ENCODE results near the gene CCT8.

Gene CCT8, protein sequence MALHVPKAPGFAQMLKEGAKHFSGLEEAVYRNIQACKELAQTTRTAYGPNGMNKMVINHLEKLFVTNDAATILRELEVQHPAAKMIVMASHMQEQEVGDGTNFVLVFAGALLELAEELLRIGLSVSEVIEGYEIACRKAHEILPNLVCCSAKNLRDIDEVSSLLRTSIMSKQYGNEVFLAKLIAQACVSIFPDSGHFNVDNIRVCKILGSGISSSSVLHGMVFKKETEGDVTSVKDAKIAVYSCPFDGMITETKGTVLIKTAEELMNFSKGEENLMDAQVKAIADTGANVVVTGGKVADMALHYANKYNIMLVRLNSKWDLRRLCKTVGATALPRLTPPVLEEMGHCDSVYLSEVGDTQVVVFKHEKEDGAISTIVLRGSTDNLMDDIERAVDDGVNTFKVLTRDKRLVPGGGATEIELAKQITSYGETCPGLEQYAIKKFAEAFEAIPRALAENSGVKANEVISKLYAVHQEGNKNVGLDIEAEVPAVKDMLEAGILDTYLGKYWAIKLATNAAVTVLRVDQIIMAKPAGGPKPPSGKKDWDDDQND

DNA sequence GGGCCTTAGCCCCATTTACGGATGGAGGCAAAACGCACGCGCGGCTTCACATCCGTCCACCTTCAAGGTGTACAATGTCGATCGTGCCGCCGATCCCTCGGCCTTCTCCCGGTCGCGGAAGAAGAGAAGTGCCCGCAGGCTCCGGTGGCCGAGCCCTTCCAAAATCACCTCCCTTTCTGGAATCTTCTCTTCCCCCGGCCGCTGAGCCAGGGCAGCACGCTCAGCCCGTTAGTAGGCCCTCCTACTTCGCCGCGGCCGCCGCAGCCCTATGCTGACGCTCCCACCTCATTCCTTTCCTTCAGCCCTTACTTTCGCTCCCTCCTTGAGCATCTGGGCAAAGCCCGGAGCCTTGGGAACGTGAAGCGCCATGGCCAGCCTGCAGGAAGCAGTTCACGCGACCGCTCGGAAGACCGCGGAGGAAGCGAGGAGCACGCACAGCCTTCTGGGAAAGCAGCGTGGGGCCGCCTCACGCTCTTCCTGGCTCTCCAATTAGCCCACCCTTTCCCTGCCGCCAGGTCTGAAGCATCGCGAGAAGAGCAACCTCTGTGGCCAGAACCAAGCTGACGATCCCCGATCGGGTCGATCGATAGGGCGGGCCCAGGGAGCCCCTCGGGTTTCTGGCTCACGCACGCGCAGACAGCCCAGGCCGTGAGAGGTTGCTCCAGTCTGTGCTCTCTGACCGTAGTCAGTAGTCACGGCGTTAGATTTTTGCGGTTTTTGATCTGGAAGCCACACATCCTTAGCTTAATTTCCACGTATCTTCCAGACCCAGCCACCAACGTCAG, at the start of gene CCT8:
CCT8 (minus strand) TSS at position 427 of the 785 bp plus-strand sequence; CDS start at position 369, 58 bp downstream.
- DNase-seq: peak; percentile 72 to 98 (median 96)

DNA sequence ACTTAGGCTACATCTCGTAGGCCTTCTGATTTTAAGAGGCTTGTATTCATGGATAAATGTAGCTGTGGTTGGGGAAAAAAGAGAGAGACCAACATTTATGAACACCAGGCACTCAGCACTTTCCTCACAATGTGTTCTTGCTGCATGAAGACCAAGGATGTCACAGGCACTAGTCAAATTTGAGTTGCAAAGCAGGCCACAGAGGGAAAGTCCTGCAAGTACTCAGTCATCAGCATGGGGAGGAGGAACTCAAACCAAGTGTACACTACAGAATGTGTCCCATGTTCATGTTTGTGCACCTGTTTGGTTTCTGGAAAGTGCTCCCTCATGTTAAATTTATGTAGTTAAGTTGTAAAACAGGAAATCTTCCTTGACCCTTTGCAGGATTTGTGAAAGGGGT, 48.3 kb upstream of the CCT8 start:
- no peak for DNase-seq

DNA sequence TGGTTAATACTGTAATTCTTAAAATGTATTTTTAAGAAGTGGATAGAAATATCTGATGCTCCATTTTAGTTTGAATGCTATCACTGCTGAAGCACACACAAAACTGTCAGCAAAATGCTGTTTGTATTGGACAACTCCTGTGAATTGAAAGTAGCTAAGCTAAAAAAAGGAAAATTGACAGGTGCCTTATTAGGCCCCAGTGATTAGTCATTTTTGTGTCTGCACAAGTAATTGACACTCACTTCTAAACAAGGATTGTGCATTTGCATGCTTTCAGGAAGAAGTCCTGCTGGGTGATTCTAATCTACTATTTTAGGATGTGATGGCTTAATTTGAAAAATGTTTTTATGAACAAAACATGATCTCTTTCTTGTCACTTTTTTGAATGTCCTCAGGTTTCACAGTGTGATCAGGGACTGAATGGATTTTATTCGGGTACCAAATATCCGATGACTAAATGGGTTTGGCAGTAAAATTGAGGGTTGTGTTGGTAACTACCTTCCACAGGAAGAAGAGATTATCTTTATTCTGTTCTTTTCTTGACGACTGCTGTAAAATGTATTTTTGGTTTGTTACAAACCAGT, 44.0 kb upstream of the CCT8 start:
- no peak for DNase-seq

DNA sequence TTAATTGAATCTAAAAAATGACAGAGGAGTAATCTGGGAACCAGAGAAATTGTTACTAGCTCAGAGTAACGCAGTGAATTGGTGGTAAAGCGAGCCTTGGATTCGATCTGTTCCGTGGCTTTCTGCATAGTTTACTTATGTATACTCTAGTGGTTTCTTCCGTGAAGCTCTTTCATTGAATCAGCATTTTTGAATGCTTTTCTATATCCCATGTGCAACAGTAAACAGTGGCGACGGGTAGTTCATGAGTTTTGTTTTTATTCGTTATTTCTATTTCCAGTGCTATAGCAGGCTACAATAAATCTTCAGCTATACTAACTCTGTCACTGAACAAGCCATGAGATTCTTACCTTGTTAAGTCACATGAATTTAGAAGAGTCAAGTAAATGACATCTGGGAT, 42.5 kb upstream of the CCT8 start:
- DNase-seq: no peak

DNA sequence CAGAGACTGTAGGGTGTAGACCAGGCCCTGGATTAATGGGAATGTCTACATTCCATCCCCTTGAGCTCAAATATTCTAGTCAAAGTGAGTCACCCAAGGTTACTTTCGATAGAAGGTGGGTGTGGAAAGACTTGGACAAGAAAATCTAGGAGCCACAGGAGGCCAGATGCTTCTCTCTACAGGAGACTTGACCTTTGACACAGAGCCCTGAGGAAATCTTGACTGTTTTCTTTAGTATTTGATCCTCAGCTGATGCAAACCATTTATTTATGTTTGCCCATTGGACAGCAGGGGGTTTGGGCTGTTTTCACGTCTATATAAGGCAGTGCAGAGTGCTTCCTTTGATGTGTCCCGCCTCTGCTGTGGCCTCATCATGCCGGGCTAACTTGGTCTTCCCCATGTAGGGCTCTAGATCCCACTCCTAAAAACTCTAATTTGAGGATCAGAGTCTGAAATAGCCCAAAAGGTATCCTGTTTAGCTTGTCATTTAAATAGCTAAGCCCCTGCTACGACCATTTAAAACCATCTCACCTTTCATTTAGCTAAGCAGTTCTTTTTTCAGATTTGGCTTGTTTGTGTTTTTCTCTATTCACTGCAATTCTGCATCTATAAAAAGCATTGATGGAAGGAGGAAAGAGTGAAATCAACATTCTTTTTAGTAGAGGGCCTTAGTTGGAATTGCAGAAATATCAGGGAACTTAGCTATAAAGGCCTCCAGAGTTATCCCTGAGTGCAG, 41.5 kb upstream of the CCT8 start:
- DNase-seq: no peak

DNA sequence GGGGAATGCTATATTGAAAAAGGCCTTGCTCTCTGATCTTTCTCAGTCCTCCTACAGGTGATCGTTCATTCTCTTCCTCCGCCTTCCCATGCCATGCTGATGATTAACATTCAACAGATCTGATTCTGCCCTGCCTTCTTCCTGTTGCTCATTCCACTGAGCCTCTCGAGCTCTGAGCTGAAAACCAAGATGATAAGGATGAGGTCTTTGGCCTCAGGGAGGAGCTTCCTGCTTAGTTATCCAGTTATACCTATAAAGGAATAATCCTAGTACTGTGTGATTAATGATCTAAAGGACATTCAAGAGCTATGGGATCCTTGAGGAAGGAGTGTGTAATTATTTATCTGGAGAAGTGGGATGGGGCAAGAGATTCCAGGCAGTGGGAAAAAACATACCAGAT, 31.8 kb upstream of the CCT8 start:
- no peak for DNase-seq

DNA sequence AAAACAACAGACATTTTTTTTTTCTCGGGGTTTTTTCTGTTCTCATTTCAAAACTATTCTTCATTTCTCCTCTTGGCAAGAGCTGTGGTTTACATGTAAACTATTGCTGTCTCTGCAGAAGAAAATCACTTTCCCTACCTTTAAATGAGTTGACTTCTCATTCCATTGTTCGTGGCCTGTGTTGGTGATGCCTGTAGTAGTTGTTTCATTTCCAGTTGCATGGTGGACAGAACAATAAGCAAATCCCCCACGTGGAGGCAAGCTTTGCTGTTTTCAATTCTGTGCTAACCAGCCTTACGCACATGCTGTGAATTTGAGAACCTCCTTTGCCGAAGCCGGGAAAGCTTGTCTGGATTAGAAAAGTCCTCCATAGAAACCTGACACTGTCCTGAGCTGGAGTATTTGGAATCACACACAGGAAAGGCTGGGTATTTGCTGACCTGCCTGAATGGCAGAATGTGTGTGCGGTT, 30.8 kb upstream of the CCT8 start:
- DNase-seq: no peak

DNA sequence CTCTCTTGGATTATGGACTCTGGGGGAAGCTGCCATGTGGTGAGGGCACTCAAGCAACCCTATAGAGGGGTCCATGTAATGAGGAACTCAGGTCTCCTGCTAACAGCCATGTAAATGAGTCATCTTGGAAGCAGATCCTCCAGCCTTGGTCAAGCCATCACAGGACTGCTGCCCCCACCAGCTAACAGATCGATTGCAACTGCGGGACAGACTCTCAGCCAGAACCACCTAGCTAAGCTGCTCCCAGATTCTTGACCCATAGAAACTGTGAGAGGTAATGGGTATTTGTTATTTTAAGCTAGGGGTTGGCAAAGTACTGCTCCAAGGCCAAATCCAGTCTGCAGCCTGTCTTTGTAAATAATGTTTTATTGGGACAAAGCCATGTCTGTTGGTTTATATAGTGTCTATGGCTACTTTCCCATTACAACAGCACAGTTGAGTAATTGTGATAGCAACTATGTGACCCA, 29.4 kb upstream of the CCT8 start:
- DNase-seq: no peak

DNA sequence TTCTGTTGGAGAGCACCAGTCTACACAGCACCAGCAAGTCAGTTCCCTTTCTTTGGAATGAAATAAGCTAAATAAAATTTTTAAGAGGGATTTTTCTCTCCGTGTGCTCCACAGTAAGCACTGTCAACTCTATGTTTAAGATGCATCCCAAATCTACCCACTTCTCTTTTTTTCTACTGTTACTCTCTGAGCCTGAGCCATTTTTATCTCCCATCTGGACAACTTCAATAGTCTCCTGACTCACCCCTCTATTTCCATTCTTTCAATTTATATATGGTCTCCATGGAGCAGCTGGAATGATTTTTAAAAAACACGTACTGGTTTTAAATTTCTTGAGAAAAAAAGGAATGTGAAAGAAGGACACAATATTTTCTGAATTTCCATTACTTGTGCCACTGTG, 24.7 kb upstream of the CCT8 start:
- no peak for DNase-seq

DNA sequence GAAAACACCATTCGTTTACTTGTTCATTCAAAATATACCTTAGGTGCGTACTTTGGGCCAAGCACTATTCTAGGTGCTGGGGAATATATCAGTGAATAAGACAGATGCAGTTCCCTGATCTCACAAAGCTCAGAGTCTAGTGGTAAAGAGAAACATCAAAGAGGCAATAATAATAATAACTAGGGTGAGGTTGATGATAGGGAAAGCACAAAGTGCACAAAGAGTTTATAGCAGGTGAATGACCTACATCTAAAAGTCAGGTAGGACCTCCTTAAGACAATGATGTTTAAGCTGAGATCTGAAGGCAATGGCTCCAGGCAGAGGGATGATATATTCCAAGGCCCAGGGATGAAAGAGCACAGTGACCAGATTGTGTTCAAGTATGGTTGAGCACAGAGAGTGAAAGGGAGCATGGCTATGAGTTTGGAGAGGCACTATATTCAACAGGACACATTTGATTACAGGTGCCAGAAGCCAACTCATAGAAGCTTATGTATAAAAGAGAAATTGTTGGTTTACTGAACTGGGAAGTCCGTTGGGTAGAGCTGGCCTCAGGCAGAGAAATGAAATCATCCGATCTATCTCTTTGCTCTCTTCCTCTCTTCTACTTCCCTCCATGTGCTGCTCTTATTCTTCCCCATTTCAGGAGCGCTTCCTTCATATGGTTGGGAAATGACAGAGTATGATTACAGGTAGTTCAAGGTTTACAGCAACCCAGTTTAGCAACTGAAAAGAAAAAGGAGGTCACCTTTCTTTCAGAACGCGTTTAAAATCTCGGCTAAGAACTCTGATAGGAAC, 23.0 kb upstream of the CCT8 start:
- no peak for DNase-seq

DNA sequence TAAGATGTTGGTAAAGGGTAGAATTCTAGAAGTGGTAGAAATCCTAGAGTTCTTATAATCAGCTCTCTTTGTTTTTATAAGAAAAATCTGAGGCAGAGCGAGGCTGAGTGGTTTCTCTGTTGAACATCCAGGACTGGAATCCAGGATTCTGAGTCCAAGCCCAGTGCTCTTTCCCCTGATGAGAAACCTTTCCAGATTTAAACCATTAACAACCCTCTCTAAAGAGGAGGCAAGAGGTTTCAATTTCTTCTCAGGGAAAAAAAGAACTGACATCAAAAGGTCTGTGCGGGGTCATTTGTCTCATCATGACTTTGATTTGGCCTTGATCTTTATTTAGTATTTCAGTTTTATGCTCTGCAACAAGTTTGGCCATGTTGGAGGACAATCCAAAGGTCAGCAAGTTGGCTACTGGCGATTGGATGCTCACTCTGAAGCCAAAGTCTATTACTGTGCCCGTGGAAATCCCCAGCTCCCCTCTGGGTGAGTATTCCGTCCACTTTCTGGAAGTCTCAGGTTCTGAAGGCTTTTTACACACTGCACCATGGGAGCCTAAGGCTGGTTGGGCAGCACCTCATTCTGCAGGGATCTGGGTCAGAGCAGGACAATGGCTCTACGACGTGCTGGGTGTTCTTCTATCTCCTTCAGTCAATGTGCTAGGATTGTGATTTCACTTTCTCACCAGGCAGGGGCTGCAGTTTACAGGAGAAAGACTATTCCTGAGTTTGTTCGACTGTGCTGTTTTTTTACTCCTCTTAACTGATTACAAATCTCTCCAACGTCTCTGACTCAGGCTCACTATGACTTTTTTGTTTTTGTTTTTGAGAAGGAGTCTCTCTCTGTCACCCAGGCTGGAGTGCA, 18.9 kb upstream of the CCT8 start:
- DNase-seq: no peak

DNA sequence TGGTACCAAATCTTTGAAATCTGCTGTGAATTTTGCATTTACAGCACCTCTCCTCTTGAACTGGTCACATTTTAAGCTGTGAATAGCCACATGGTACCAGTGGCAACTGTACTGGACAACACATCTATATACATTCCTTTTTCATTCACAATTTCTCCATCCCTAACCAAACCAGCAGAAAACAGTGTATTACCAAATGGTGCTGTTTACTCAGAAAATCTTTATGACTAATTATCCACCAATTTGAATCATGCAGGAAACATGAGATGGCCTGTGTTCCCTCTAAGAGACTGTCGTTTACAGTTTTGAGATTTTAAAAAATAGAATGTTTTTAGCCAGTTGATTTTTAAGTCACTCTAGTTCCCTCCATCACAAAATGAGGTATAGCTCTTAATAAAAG, 17.6 kb upstream of the CCT8 start:
- DNase-seq: no peak

DNA sequence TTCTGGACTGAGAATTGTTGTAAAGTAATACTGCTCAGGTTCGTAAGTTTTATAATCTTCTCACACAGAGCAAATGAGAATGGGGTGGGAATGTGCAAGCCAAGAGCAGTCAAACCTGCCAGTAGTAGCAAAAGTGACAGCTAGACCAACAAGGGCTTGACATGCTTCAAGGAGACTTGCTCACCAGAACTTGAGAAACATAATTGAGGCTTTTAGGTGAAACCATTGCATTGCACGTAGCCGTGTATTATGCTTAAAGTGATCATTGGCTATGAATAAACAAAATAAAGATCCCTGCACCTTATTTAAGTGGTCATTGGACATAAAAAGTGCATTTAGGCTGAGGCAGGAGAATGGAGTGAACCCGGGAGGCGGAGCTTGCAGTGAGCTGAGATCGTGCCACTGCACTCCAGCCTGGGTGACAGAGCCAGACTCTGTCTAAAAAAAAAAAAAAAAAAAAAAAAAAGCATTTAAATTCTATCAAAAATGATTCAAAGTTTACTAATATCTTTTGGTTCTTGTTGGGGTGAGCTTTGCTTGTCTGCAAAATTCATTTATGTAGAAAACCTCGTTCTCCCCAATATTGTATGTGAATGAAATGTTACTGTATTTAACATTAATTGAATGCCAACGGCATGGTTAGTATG, 11.8 kb upstream of the CCT8 start:
- no peak for DNase-seq

DNA sequence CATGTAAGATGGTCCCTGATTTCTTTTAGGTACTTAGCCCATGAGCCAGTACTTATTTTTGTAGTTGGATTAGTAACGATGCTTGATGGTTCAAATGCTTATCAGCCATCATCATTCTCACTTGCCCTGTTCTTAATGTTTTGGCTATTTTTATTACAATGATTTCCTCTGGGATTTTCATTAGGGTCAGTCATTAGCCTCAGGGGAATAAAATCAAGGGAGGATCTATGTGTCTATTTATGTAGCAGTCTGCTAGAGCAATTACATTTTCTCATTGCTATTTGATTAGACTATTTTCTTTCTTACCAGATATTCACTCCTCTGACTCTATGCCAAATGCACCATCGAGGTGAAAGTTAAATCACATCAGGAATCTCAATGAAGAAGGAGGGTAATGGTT, 10.9 kb upstream of the CCT8 start:
- DNase-seq: no peak

DNA sequence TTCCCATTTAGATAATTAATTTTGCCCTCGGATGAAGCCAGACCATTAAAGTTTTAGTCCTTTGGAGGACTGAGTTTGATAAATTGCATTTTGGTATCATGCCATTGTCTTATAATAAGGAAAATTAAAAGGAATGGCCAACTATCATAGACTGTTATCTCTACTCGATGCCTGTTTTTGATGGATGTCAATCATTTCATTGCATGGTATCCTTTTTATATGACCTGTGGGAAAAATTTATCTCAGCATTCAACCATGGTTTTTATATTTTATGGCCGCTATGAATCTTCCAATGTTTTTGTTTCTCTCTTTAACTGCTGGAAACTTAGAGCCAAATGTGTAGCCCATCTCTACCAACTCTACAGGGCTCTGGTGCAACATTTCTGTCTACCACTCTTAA, 9.9 kb upstream of the CCT8 start:
- DNase-seq: no peak

DNA sequence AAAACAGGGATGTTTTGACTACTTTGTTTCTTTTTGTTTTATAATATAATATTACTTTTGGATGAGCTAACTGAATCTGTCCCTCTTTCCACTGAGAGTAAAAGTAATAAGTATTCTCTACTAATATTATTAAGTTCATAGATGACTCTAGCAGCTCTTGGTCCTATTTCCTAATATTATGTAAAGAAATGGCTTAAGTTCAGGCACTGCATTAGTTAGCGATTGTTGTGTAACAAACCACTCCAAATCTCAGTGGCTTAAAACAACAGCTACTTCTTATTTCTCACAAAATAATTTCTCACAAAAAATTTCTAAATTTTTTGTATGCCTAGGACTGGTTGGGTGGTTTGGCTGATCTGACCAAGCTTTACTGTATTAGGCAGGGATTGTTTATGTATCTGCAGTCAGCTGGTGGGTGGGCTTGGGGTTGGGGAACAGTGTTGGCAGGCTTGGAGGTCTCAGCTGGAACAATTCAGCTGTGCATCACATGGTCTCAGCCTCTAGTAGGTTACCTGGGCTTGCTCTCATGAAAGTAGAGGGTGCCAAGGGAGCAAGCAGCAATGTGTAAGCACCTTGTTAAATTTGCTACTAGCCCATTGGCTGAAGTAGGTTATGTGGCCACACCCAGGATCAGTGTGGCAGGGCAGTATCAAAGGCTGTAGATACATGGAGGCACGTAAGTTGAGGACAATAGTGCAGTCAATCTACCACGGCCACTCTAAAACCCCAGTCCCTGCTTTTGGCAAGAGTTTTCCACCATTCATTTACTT, 8.8 kb upstream of the CCT8 start:
- DNase-seq: no peak

DNA sequence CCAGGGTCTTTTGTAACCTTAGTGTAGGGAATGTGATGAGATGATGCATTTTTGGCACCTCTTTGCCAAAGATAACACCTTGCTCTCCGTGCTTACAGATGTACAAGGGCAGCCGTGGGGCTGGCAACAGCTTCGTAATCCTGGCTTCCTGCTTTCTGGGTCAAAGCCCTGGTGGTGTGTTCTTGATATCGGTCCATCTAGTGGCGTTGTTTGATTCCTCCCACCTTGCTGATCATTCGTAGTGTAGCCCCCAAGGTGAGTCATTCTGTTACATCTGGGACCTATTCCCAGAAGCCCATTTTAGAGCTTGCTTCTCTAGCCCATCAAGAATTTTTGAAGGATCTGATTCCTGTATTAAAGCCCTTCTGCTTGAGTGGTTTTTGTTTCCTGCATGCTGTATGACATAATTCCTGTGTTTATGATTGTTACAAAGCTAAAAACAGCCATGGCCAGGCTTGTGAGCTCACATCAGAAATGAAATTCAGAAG, 7.0 kb upstream of the CCT8 start:
- DNase-seq: peak in 1 of 14 donors; percentile 46

DNA sequence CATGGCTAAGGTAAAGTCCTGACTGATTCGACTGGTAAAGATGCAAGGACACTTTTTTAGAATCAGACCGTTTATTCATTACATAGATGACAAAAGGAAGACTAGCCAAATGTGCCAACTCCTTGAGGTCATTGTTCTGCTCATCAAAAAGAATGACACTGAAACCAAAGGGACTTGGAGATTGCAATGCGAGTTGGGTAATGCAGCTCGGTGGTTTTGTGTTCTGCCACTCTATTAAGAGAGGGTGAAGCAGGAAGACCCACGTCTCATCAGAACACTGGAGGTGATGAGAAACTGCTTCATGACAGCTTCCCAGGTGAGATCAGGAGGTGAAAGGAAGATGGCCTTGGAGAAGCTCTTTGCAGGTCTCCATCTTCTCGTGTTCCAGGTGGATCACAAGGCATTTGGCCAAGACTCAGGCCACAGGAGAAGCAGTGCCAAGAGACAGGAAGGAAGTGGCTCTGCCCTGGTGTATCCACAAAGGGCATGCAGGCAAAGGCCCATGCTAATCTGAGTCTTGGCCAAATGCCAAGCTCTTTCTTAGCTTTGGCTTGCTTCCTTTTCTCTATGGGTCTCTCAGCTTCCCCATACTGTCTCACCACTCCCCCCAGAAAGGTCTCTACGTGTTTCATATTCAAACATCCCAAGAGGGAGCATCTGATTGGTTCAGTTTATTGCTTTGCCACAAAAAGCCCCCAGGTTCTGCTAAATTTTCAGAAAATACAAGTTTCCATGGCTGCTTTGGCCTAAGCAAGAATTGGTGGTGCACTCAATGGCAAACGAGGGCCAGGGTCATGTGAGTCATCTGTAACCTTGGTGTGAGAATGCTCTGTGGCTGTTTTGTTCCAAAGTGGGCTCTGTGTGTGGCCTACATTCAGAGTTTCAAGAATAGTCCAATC, 5.7 kb upstream of the CCT8 start:
- peak in 8 of 14 donors; percentile 5 to 57 (median 29) for DNase-seq

Measured in C1 segment of cervical spinal cord (tissue), 14 donors.